GM19193 (cell line): ENCODE results near the gene ACSS2.

Experiments used
- POLR2A ChIP-seq: IDR thresholded peaks from 4 replicates; pipeline ENCODE4 v1.6.1; 2011; ENCODE audit not compliant: insufficient read depth, insufficient read length; ENCODE audit errors: extremely low read depth

The ACSS2 gene

GRCh38 chr20:34891166-34892062, 15.0 kb downstream of the ACSS2 start:
- no peak for TF ChIP-seq POLR2A

GRCh38 chr20:34892671-34893070, 16.3 kb downstream of the ACSS2 start:
- TF ChIP-seq POLR2A, result no peak

GRCh38 chr20:34894723-34895122, 18.3 kb downstream of the ACSS2 start:
- TF ChIP-seq POLR2A, result no peak

GRCh38 chr20:34895465-34895864, 19.1 kb downstream of the ACSS2 start:
- no peak for TF ChIP-seq POLR2A

GRCh38 chr20:34896086-34896621, 19.7 kb downstream of the ACSS2 start:
- TF ChIP-seq POLR2A, result no peak

- TF ChIP-seq POLR2A, result no peak
These were observed 27.8 kb downstream of the ACSS2 start for GRCh38 chr20:34904202-34904621.

- TF ChIP-seq POLR2A, result no peak
These were observed 31.4 kb downstream of the ACSS2 start for GRCh38 chr20:34907616-34908469.

GRCh38 chr20:34915131-34915530, 38.7 kb downstream of the ACSS2 start:
- no peak for TF ChIP-seq POLR2A

- TF ChIP-seq POLR2A, result no peak
These were observed 39.5 kb downstream of the ACSS2 start for GRCh38 chr20:34915749-34916455.

GRCh38 chr20:34916774-34917354, 40.5 kb downstream of the ACSS2 start:
- no peak for TF ChIP-seq POLR2A

GRCh38 chr20:34920055-34920454, 43.6 kb downstream of the ACSS2 start:
- no peak for TF ChIP-seq POLR2A

GRCh38 chr20:34921436-34921835, 45.0 kb downstream of the ACSS2 start:
- no peak for TF ChIP-seq POLR2A

- no peak for TF ChIP-seq POLR2A
These were observed 46.4 kb downstream of the ACSS2 start for GRCh38 chr20:34922654-34923381.

GRCh38 chr20:34923414-34923813, 47.0 kb downstream of the ACSS2 start:
- TF ChIP-seq POLR2A, result no peak

- no peak for TF ChIP-seq POLR2A
These were observed 48.9 kb downstream of the ACSS2 start for GRCh38 chr20:34925341-34925740.

- no peak for TF ChIP-seq POLR2A
These were observed 49.6 kb downstream of the ACSS2 start for GRCh38 chr20:34925981-34926380.
